ENCODE measurements around the gene CELSR3. TPM values are rescaled to one million over a fixed set of nuclear protein-coding genes. Genes with fewer than 3 reads are reported as not detected.

Gene CELSR3
- polyA plus RNA-seq, 2 of the 4 experiments (the other 2 are of a cell fraction), result 2.2 to 4.8 TPM

DNA sequence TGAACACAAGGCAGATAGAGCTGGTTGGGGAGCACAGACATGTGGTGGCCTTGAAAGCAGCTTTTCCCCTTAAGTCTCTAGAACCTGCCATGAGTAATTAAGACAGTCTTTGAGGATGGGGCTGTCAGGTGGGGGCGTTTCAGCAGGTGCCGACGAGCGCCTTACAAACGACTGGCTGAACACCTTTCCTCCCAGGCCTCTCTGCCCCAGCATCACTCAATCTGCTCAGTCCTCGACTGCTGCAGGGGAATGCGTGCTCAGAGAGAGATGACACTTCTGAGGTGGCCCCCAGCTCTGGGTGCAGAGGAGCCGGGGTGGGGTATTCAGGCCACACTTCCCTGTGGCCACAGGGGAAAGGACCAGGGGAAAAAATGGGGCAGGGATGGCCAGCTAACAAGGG is 31.1 kb upstream of the CELSR3 start:
- no peak for FAIRE-seq
- CTCF ChIA-PET, result no interaction called here
- peak overlapping the region in 1 of 2 experiments; percentile 45; a peak in 1 of 6 replicates for H3K27ac ChIP-seq

GRCh38 chr3:48692551-48692950 is 29.9 kb upstream of the CELSR3 start:
- Histone ChIP-seq H3K9me3 (no peaks in the 10 kb centered on the region), H3K27ac (no peak overlapping the region), H3K4me3 (no peak overlapping the region), H3K4me2 (no peak overlapping the region), H3K4me1 (peaks cover 25% of the 10 kb centered on the region)
- no peak for DNase-seq (ENCODE audit: low read depth in 1 of 2, low spot score in 1 of 2)
- ChIA-PET CTCF (interaction anchor here (2.7 kb wide), 1 partner anchor 48 kb away, joined by 6 read pairs; no protein-coding TSS in a partner anchor), POLR2A (no interaction called here)
- no peak for ATAC-seq
- no peak for FAIRE-seq
- TF ChIP-seq ZSCAN20 (CRISPR knock-in tag; IDR thresholded peaks at IDR 0.05), result no peak
- no peak for TF ChIP-seq MYC (IDR thresholded peaks at IDR 0.05; ENCODE audit: borderline replicate concordance, low read length)
- TF ChIP-seq EHF (CRISPR knock-in tag; IDR thresholded peaks at IDR 0.05), result no peak
- no peak for TF ChIP-seq PHF8 (IDR thresholded peaks at IDR 0.05; ENCODE audit: borderline replicate concordance, low read depth)
- TF ChIP-seq JUNB (IDR thresholded peaks at IDR 0.05), result no peak
- no peak for TF ChIP-seq CBX2 (IDR thresholded peaks at IDR 0.05; ENCODE audit: borderline replicate concordance, low read depth)
- no peak for TF ChIP-seq ZNF302 (CRISPR knock-in tag; IDR thresholded peaks at IDR 0.05)
- no peak for TF ChIP-seq BHLHE40 (IDR thresholded peaks at IDR 0.05; ENCODE audit: low read depth, low read length)
- TF ChIP-seq FOSB (CRISPR knock-in tag; IDR thresholded peaks at IDR 0.05), result no peak
- TF ChIP-seq, protein P1, sequence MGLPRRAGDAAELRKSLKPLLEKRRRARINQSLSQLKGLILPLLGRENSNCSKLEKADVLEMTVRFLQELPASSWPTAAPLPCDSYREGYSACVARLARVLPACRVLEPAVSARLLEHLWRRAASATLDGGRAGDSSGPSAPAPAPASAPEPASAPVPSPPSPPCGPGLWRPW (IDR thresholded peaks at IDR 0.05), result no peak
- no peak for TF ChIP-seq FOSL2 (IDR thresholded peaks at IDR 0.05)
- TF ChIP-seq FOSL2 (CRISPR knock-in tag; IDR thresholded peaks at IDR 0.05), result no peak
- TF ChIP-seq EP300 (IDR thresholded peaks at IDR 0.05), result no peak
- no peak for TF ChIP-seq ESRRA (IDR thresholded peaks at IDR 0.05; ENCODE audit: borderline replicate concordance, low read length)
- TF ChIP-seq, protein P2, sequence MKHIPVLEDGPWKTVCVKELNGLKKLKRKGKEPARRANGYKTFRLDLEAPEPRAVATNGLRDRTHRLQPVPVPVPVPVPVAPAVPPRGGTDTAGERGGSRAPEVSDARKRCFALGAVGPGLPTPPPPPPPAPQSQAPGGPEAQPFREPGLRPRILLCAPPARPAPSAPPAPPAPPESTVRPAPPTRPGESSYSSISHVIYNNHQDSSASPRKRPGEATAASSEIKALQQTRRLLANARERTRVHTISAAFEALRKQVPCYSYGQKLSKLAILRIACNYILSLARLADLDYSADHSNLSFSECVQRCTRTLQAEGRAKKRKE (CRISPR knock-in tag; IDR thresholded peaks at IDR 0.05; ENCODE audit: low read depth), result no peak
- no peak for TF ChIP-seq RNF2 (IDR thresholded peaks at IDR 0.05; ENCODE audit: borderline replicate concordance, low read depth)
- TF ChIP-seq REST (IDR thresholded peaks at IDR 0.05), result no peak
- TF ChIP-seq ZC3H11A (IDR thresholded peaks at IDR 0.05), result no peak
- TF ChIP-seq GATA3 (IDR thresholded peaks at IDR 0.05; ENCODE audit: borderline replicate concordance), result no peak

More for the DNA sequence above, 31.1 kb upstream of the CELSR3 start:
- ATAC-seq, result no peak
- Histone ChIP-seq H3K4me2 (no peak overlapping the region), H3K4me1 (peaks cover 25% of the 10 kb centered on the region), H3K9me3 (no peaks in the 10 kb centered on the region), H3K4me3 (no peak overlapping the region)
- DNase-seq (ENCODE audit: low read depth in 1 of 2, low spot score in 1 of 2), result no peak
- WGBS (ENCODE audit: missing lambda C conversion rate), result 96% methylated on average over 6 of the region's 8 CpGs
- no peak for TF ChIP-seq JUN (IDR thresholded peaks at IDR 0.05)
- no peak for TF ChIP-seq CEBPB (IDR thresholded peaks at IDR 0.05)
- no peak for TF ChIP-seq RARB (CRISPR knock-in tag; IDR thresholded peaks at IDR 0.05)
- no peak for TF ChIP-seq ESRRA (IDR thresholded peaks at IDR 0.05; ENCODE audit: borderline replicate concordance, low read length)
- TF ChIP-seq NFE2L2 (conservative IDR thresholded peaks at IDR 0.05; ENCODE audit: low read length), result no peak
- TF ChIP-seq HEYL (CRISPR knock-in tag; IDR thresholded peaks at IDR 0.05), result no peak
- no peak for TF ChIP-seq BHLHE40 (IDR thresholded peaks at IDR 0.05; ENCODE audit: low read depth, low read length)
- no peak for TF ChIP-seq SREBF2 (IDR thresholded peaks at IDR 0.05)
- TF ChIP-seq FOXS1 (CRISPR knock-in tag; IDR thresholded peaks at IDR 0.05), result no peak
- TF ChIP-seq CHD2 (IDR thresholded peaks at IDR 0.05; ENCODE audit: low read length, partially characterized antibody), result no peak
- TF ChIP-seq HDAC2 (IDR thresholded peaks at IDR 0.05), result no peak
- TF ChIP-seq ZSCAN20 (CRISPR knock-in tag; IDR thresholded peaks at IDR 0.05), result no peak
- POLR2A ChIA-PET, result no interaction called here

Measured in A549 (cell line).